GM18517 (cell line): Measurements from ENCODE around the gene PXDC1.
"Not testable (repeated sequence)": the region's sequence is repeated elsewhere in the genome, so short reads cannot be mapped to it uniquely, and the experiment has no call there.

Experiments used
- ATAC-seq: cut with Tn5 transposase; IDR thresholded peaks from one replicate; pipeline ENCODE4 v1.9.1; 2021; ENCODE audit warnings: mild to moderate bottlenecking, moderate library complexity; ENCODE audit not compliant: unreplicated experiment

The PXDC1 gene

DNA sequence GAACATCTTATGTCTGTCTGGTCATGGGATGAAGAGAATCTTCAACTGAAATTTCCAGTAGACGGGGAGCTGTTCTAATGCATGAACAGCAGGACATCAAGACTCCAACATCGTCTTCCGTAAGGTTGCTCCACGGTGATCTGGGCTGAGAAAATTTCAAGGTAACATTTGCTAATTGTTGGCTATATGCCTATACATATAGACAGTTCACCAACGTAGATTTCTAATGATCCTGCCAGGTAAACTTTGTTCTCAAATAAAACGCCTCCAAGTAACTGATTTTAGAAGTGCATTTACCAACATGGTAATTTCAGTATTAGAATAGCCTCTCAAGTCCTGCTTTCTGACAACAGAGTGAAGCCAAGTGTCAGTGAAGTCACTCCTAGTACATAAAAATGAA, 11.3 kb upstream of the PXDC1 start:
- ATAC-seq: no peak

DNA sequence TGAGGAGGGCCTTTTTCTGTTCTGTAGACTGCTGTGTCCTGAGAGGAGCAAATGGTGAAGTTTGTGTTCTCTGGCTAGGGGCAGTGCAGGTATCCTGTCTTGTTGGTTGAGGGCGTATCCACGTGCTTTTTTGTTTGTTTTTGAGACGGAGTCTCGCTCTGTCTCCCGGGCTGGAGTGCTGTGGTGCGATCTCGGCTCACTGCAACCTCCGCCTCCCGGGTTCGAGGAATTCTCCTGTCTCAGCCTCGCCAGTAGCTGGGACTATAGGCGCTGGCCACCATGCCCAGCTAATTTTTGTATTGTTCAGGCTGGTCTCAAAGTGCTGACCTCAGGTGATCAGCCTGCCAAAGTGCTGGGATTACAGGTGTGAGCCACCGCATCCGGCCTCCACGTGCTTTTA, 10.8 kb upstream of the PXDC1 start:
- ATAC-seq: no peak

DNA sequence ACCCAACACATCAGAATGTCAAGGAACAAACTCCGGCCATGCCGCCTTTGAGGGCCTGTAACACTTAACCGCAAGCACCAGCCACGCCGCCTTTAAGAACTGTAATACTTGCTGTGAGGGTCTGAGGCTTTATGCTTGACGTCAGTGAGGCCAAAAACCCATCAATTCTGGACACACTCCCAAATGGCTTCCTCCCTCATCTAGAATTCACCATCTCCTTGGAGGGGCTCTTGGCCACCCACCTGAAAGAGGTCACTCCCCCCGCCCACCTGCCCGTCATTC, 10.4 kb upstream of the PXDC1 start:
- ATAC-seq: no peak

DNA sequence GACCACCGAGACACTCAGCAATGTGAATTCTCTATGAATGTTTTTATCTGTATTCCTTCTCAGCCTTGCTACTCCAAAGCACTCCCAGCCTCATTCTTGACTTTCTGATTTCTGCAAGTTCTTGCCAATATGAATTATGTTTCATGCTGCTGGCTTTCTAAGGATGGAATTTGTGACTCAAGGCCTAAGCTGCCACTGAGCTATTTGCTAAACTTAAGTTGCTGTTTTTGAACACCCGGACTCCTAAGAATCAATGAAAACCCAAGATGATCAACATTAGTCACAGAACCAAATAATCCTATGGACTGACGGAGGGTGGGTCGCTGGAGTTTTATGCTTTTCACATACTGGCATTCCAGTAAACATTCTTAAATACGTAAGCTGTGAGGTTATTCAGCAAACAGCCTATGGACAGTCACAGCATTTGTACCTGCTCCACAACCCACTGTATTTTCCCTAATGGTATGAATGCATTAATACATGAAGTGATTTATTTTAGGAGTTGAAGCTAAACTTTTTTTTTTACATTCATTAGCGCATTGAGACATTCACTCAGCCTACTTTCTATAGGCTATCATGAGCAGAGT, 8.2 kb upstream of the PXDC1 start:
- ATAC-seq: no peak

DNA sequence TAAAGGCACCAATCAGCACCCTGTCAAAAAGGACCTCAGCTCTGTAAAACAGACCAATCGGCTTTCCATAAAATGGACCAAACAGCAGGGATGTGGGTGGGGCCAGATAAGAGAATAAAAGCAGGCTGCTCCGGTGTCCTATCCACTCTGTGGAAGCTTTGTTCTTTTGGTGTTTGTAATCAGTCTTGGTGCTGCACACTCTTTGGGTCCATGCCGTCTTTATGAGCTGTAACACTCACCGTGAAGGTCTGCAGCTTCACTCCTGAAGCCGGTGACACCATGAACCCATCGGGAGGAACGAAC, 7.3 kb upstream of the PXDC1 start:
- ATAC-seq: no peak

DNA sequence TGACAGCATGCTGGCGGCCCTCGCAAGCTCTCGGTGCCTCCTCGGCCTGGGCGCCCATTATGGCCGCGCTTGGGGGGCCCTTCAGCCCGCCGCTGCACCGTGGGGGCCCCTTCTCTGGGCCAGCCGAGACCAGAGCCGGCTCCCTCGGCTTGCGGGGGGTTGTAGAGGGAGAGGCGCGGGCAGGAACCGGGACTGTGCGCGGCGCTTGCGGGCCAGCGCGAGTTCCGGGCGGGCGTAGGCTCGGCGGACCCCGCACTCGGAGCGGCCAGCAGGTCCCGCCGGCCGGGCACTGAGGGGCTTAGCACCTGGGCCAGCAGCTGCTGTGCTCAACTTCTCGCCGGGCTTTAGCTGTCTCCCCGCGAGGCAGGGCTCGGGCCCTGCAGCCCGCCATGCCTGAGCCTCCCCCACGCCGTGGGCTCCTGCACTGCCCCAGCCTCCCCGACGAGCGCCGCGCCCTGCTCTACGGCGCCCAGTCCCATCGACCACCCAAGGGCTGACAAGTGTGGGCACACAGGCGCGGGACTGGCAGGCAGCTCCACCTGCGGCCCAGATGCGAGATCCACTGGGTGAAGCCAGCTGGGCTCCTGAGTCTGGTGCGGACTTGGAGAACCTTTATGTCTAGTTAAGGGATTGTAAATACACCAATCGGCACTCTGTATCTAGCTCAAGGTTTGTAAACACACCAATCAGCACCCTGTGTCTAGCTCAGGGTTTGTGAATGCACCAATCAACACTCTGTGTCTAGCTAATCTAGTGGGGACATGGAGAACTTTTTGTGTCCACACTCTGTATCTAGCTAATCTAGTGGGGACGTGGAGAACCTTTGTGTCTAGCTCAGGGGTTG, 6.7 kb upstream of the PXDC1 start:
- ATAC-seq: not testable (repeated sequence)

DNA sequence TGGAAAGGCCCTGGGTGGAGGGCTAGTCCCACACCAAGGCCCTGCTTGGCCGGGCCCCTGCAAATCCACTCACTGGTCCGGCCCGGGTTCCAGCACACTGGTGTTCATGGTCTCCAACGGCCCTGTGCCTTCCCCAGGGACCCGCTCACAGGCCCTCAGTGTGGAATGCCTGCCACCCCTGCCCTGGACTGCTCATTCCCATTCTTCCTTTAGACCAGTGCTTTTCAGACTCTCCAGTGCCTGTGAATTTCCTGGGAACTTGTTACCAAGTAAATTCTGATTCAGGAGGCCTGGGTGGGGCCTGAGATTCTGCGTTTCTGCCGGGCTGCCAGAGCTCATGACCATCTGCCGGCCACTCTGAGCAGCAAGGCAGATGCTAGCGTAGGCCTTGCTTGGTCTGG, 5.7 kb upstream of the PXDC1 start:
- ATAC-seq: no peak

DNA sequence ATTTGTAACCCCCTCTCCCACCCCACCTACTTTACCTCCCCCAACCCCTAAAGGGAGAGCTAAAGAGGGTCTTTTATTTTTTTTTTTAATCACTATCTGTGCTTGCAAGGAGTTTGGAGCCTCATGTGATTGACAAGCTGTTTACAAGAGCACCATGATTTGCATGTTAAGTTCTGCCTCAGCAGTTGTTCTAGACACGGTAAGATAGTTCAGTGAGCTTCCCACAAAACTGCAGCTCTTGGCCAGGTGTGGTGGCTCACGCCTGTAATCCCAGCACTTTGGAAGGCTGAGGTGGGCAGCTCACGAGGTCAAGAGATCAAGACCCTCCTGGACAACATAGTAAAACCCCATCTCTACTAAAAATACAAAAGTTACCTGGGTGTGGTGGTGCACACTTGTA, 5.0 kb upstream of the PXDC1 start:
- ATAC-seq: no peak

DNA sequence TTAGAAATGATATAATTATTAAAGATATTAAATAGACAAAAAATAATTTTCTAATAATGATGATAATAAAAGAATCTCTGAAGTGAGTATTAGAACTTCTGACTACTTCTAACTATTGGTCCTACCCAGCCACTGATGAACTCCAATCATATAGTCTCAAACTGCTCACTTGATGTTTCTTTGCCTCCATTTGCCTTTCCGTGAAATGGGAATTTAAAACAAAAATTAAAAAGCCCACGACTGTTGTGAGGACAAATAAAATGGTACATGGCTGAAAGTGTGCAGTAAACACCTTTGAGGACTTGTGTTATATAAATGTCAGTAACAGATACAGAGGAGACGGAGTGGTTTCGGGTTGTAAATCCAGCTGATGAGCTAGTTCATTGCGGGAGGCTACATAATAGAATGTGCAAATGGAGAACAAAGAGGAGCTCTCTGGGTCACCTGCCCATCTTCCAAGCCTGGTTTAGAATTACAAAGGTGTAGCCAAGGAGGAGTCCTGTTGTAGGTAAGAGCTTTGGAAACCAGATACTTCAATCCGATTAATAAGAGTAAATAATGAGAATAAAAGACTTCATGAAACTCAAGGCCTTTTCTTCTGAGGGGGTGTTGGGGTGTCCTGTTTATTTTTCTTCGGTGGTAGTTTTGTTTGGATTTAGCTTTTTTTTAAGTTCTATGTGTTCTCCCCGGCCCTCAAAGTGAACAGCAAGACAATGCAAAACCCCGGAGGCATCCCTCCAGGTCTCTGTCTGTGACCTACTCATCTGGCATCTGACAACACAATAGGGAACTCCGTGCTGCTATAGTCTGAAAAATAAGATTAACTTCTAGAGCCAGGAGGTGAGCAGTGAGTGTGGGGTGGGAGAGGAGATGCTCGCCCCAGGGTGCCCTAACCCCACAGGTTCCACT, 4.4 kb upstream of the PXDC1 start:
- no peak for ATAC-seq

DNA sequence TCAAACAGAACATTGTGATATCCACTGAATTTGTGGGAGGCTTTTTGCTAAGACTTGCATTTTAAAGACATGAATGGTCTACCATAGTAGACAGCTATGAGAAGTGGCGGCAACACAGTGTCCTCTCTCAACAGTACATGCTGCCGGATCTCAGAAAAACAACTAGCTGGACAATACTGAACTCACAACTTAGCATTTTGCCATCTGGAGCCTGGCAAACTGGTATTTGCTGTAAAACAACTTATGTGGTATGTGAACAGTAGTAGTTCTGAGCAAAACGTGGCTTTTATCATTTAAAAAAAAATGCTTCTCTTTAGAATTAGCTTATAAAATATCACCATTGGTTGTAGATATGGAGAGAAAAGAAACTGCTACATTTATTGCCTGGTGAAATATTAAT, 3.3 kb upstream of the PXDC1 start:
- ATAC-seq: no peak

DNA sequence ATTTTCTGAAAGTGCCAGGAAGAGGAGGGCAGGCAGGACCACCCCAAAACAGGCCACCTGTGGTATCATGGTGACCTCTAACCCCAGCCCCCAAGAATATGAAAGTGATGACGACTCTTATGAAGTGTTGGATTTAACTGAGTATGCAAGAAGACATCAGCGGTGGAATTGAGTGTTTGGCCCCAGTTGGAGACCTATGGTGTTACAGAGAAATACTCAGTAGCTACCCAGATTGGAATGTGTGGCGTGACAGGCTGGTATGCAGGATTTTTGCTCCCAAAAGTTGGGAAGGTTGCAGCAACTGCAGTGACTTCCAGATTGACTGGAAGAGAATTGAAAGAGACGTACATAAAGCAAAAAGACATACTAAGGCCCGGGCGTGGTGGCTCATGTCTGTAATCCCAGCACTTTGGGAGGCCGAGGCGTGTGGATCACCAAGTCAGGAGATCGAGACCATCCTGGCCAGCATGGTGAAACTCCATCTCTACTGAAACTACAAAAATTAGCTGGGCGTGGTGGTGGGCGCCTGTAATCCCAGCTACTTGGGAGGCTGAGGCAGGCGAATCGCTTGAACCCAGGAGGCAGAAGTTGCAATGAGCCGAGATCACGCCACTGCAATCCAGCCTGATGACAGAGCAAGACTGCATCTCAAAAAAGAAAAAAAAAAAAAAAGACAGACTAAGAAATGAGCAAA, 2.7 kb upstream of the PXDC1 start:
- ATAC-seq: not testable (repeated sequence)

DNA sequence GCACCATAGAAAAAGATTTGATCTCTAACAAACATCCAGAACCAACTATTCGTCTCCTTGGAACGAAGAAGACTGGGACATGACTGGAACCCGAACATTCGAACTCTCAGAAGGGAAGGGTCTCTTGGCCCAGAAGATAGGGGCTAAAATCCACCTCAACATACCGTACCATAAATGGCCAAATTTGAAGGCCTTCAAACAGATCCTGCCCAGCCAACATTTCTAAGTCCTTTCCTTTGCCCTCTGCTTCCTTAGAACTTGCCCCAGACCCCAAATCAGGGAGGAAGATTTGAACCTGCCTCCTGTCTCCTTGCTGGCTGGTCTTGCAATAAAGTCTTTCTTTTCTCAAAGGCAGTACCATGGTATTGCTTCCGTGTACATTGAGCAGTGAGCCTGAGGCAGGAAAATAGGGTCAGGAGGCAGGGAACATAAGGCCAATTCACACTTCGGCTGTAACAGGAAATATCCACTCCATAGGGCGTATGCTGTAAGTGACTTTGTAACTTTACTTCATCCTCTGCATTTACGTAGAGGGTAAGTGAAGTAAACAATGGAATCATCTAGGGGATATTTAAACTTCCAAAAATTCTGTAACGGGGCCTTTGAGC, 1.8 kb upstream of the PXDC1 start:
- no peak for ATAC-seq

DNA sequence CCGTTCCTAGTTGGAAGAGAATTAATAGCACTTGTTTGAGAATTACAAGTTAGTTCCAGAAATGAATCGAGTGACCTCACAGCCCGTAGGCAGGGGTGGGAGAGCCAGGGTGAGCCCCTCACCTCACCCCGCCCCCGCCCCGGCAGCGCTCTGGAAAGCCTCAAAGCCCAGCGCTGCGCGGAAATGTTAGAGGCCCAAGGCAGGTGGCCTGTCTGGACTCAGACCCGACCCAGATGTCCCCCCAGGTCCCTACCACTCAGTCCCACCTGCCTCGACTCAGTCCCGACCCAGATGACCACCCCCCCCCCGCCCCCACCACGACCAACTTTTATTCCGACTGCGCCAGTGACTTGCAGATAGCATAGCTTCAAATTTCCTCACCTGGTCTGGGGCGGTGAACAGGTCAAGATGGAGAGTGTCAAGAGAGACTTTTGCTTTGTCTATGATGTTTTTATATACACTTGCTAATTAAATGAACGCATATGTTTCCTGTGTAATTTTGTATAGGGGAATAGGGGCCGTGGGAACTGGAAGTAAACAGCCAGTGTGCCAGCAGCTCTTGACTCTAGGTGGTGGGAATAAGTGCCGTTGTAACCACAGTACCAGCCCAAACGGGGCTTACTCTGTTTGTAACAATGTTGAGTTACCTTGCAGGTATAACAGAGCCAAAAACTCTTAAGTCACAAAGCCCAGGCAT, 1.2 kb upstream of the PXDC1 start:
- ATAC-seq: no peak

DNA sequence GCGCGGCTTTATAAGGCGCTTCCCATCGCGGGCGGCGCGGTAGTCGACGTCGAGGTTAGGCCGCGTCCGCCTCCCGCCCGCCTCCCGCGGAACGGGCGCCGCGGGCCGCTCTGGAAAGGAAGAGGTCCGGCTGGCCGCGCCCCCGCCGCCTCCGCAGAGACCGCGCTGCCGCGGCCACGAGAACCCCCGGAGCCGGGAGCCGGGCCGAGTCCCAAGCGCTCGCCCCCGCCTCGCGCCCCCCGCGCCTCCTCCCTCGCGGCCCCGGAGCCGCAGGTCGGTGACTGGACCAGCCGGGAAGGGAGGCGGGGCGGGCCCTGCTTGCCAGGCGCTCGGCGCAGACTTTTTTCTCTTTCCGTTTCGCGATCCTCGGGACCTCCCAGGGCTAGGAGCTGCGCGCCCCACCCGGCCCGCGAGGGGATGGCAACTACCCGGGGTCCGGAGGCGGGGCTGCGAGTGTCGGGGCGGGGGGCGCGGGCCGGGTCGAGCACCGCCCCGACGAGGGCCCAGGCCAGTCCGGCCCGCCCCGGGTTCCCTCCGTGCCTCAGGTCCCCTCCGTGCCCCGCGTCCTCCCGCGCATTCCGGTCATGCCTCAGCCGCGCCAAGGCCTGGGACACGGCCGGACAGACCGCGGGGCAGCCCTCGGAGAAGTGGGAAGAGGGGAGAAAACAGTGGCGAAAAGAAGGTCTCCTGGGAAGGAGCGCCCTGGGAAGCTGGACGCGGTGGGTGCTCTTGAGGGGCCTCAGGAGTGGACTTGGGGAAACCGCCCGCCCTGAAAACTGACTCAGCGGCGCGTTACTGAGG, 417 bp upstream of the PXDC1 start:
- peak; percentile 59 for ATAC-seq

DNA sequence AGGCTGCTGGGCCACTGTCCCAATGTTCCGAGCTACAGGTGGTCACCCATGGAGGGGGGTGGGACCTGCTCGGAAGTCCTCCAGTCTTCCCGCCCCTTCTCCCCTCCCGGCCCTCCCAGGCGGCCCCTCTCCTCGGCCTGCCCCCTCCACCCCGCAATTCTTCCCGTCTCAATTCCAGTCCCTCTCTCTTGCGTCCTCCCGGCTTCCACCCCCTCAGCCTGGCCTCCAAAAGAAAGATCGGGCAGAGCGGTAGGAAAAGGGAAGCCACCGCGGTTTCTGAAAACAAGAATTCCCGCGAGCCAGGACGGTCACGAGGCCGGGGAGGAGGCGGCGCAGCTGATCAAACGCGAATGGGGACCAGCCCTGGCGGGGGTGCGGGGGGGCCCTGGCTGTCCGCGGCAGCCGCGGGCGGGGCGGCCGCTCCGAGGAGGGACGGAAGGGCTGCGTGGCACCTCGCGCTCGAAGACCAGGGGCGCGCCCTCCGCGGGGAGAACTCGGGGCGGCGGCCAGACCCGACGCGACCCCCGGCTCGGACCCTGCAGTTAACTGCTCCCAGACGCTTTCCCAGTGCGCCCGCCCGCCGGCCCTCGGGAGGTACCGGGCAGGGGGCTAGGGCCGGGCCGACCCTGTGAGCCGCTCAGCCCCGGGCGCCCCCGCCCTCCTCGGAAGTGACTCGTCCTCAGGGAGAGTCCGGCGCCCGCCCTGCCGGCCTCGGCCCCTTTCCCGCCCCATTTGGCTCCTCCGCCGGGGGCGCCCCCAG, 1.0 kb downstream of the PXDC1 start:
- no peak for ATAC-seq

DNA sequence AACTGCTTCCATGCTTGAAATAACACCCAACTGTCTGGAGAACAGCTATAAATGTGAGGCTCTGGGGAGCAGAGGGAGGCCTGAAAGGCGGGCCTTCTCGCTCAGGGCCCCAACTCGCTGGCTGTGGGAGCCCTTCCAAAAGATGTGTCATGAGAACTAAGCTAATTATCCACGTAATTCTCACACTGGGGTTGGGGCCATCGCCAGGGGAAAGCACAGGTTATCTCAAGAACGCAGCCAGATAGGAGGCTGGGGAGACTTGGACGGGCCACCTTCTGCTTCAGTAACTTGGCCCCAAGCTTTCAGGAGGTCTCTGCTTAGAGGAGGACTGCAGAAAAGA, 1.6 kb downstream of the PXDC1 start:
- no peak for ATAC-seq

DNA sequence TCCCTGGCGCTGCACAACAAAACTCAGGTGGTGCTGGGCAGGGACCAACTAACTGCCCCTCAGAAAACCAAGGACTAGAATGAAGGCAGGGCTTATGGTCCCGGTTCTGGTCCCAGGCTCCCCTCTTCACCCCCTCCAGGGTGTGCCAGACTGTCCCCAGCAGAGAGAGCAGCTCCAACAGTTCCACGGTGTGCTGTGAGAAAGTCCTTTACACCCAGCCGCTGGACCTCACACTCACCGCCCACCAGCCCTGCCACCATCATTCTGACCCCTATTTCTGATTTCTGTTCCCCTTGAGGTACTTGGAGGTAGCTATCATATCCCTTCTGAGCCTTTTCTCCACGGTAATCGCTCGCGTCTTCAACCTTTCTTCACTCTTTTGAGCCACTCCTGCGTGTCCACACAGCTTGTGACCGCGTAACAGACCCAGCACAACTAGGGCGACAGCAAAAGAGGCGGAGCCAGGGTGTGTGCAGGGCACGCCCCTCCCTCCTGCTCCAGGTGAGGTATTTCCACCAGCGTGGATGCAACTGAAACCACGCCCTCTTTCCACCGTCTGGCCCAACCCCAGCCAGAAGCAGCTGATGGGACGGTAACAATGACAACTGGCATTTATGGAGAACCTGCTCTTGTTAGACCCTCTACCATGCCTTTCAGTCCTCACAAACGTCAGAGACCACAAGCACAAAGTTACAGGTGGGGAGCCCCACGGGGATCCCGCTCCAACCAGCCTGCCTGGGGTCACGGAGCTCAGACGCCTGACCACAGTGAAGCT, 2.3 kb downstream of the PXDC1 start:
- ATAC-seq: no peak
